ENCODE measurements around the gene HCN2. TPM values are rescaled to one million over a fixed set of nuclear protein-coding genes. Genes with fewer than 3 reads are reported as not detected.
"Not testable (repeated sequence)": the region's sequence is repeated elsewhere in the genome, so short reads cannot be mapped to it uniquely, and the experiment has no call there.

The HCN2 gene
- total RNA-seq, 1 donor from 2014 or later: 0.55 TPM

- not testable (repeated sequence) for DNase-seq (ENCODE audit: low read depth)
Observed at GRCh38 chr19:603779-604178, 14.1 kb downstream of the HCN2 start.

- DNase-seq (ENCODE audit: low read depth): no peak
Observed at GRCh38 chr19:604355-604754, 14.7 kb downstream of the HCN2 start.

- DNase-seq (ENCODE audit: low read depth): not testable (repeated sequence)
Observed at GRCh38 chr19:605061-605971, 15.6 kb downstream of the HCN2 start.

- DNase-seq (ENCODE audit: low read depth): no peak
Observed at GRCh38 chr19:607301-608154, 17.8 kb downstream of the HCN2 start.

GRCh38 chr19:608155-609003, 18.7 kb downstream of the HCN2 start:
- no peak for DNase-seq (ENCODE audit: low read depth)

GRCh38 chr19:609004-609346, 19.3 kb downstream of the HCN2 start:
- DNase-seq (ENCODE audit: low read depth): no peak

DNA sequence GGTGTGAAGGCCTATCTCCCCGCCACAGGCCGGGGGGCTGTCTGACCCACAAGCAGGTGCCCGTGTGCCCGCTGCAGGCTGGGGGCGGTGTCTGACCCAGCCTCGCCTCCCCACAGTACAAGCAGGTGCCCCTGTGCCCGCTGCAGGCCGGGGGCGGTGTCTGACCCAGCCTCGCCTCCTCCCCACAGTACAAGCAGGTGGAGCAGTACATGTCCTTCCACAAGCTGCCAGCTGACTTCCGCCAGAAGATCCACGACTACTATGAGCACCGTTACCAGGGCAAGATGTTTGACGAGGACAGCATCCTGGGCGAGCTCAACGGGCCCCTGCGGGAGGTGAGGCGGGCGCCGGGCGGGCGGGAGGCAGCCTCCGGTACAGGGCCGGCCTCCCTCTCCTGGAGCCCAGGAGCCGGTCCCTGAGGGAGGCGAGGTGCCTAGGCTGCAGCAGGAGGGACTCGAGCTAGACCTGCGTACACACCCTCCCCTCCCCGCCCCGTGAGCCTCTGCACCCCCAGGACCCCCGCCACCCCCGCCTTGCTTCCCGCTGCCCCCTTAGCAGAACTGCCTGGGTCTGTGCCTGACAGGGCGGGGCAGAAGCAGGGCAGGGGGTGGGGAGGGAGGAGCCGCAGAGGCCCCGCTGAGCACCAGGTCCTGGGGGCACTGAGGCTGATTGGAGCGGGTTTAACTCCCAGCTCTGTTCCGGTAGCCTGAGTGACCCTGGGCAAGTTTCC, 20.6 kb downstream of the HCN2 start:
- DNase-seq (ENCODE audit: low read depth): no peak

GRCh38 chr19:610801-611480, 21.3 kb downstream of the HCN2 start:
- DNase-seq (ENCODE audit: low read depth): peak; percentile 70

DNA sequence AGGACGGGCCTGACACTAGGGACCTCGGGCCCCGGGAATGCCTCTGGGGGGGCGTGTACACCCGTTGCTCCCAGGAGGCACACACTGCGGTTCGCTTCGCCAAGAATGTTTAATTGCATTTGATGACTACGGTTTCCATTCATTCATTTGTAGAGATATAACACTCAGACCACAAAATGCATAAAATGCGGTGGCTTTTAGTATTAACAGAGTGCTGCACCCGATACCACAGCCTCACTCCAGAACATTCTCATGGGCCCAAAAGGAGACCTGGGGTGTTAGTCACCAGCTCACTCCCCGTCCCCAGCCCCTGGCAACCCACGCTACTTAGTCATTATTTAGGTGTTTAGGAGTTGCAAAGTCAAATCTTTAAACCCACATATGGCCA, 21.8 kb downstream of the HCN2 start:
- peak; percentile 95 for DNase-seq (ENCODE audit: low read depth)

GRCh38 chr19:612941-613340, 23.3 kb downstream of the HCN2 start:
- no peak for DNase-seq (ENCODE audit: low read depth)

GRCh38 chr19:613732-614567, 24.3 kb downstream of the HCN2 start:
- no peak for DNase-seq (ENCODE audit: low read depth)

DNA sequence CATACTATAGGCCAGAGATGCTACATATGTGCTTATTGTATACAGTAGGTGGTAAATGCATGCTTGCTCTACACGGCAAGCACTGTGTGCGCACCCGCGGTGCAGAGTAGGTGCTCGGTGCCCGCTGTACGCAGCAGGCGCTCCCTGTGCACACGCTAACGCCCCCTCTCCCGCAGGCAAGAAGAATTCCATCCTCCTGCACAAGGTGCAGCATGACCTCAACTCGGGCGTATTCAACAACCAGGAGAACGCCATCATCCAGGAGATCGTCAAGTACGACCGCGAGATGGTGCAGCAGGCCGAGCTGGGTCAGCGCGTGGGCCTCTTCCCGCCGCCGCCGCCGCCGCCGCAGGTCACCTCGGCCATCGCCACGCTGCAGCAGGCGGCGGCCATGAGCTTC, 25.9 kb downstream of the HCN2 start:
- peak; percentile 16 for DNase-seq (ENCODE audit: low read depth)

DNA sequence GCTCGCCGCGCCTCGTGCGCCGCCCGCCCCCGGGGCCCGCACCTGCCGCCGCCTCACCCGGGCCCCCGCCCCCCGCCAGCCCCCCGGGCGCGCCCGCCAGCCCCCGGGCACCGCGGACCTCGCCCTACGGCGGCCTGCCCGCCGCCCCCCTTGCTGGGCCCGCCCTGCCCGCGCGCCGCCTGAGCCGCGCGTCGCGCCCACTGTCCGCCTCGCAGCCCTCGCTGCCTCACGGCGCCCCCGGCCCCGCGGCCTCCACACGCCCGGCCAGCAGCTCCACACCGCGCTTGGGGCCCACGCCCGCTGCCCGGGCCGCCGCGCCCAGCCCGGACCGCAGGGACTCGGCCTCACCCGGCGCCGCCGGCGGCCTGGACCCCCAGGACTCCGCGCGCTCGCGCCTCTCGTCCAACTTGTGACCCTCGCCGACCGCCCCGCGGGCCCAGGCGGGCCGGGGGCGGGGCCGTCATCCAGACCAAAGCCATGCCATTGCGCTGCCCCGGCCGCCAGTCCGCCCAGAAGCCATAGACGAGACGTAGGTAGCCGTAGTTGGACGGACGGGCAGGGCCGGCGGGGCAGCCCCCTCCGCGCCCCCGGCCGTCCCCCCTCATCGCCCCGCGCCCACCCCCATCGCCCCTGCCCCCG, 26.5 kb downstream of the HCN2 start:
- no peak for DNase-seq (ENCODE audit: low read depth)

GRCh38 chr19:616747-617526, 27.3 kb downstream of the HCN2 start:
- no peak for DNase-seq (ENCODE audit: low read depth)

DNA sequence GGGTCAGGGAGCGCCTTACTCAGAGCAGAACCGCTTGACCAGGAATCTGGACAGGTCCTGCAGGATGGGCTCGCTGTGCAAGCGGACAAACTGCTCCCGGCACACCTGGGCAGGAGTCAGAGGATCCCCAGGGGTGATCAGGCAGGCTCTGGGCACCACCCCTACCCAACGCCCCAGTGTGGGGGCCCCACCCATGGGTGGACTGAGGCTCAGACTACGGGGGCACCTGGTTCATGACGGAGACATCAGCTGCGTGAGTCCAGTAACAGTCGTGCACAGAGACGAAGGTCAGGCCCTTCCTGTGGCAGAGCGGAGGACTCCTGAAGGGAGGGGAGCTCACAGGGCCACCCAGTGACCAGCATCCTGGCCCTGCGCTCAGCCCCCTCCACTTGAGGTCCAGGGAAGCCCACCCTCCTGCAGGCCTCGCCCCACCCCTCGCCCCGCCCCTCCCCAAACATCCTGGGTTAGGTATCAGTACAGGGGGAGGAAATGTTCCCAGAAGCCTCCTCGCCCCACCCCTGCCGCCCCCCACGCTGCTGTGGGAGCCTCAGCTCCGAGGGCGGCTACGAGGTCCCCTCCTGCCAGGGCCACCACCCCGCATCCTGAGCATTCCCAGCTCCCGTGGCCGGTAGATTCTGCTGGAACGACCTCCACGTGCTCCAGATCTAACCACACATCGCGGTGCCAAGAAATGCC, 28.0 kb downstream of the HCN2 start:
- DNase-seq (ENCODE audit: low read depth): no peak

DNA sequence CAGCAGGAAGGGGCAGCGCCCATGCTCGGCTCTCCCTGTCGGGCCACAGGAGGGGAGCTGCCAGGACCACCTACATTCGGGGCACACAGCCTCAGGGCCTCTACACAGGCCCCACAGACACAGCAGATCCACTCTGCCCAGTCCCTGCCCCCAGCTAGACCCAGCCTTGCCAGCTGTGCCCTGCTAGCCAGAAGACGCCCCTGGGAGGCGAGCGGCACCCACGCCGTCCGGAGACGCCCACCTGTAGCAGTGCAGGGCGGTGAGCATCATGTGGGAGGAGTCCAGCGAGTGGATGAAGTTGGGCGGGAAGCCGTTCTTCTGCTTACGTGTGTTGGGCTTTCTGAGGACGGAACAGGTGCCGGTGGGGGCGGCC, 28.6 kb downstream of the HCN2 start:
- DNase-seq (ENCODE audit: low read depth): no peak

DNA sequence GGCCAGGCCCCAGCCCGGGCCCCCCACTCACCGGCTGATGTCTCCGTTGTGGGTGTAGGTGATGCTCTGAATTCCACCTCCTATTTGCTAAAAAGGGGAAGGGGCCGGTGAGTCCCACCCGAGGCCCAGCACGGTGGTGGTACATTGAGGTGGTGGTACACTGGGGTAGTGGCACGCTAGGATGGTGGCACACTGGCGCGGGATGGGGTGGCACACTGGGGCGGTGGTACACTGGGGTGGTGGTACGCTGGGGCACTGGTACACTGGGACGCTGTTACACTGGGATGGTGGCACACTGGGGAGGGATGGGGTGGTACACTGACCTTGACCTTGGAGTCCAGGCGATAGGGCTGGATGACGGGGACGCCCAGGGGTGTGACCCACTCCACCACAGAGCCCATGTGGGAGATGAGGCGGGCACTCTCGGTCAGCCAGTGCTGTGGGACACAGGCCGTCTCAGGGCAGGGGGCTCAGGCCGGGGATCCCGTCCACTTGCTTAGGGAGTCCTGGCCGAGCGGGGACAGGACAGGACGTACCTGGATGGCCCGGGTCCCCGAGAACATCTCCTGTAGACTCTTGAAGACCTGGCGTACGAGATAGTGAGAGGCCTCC, 29.1 kb downstream of the HCN2 start:
- no peak for DNase-seq (ENCODE audit: low read depth)
